LNCaP clone FGC (cell line): Measurements from ENCODE around the gene NRCAM.

ENCODE experiments used
- DNase-seq: peaks from one replicate; pipeline ENCODE4 v3.0.0-alpha.2; 2011; ENCODE audit warnings: low read depth
- H3K4me3 ChIP-seq: 2 replicates; pipeline ENCODE4 v1.5.1; 2011; ENCODE audit warnings: mild to moderate bottlenecking, low read depth, low read length, control low read depth
- CTCF ChIP-seq: IDR thresholded peaks from 2 replicates; pipeline ENCODE4 v1.5.1; 2012; ENCODE audit warnings: mild to moderate bottlenecking; ENCODE audit not compliant: control insufficient read depth, insufficient read depth; ENCODE audit errors: extremely low read depth

The NRCAM gene

GRCh38 chr7:108413782-108414492 is 42.3 kb downstream of the NRCAM start:
- no peak for TF ChIP-seq CTCF
- no peak for DNase-seq

GRCh38 chr7:108413337-108413736 is 42.9 kb downstream of the NRCAM start:
- H3K4me3 ChIP-seq, result no peak overlapping the region
- no peak for TF ChIP-seq CTCF

More at GRCh38 chr7:108413782-108414492, 42.3 kb downstream of the NRCAM start:
- no peak overlapping the region for H3K4me3 ChIP-seq

GRCh38 chr7:108409146-108409545 is 47.1 kb downstream of the NRCAM start:
- H3K4me3 ChIP-seq, result no peak overlapping the region
- no peak for TF ChIP-seq CTCF
- no peak for DNase-seq

More at GRCh38 chr7:108413337-108413736, 42.9 kb downstream of the NRCAM start:
- DNase-seq, result no peak

- H3K4me3 ChIP-seq, result no peak overlapping the region
- no peak for TF ChIP-seq CTCF
- no peak for DNase-seq
These were observed 47.8 kb downstream of the NRCAM start for GRCh38 chr7:108408296-108408991.

- no peak for TF ChIP-seq CTCF
- no peak for DNase-seq
- no peak overlapping the region for H3K4me3 ChIP-seq
These were observed 48.6 kb downstream of the NRCAM start for GRCh38 chr7:108407676-108408075.

- TF ChIP-seq CTCF, result no peak
- no peak overlapping the region for H3K4me3 ChIP-seq
- DNase-seq, result no peak
These were observed 49.9 kb downstream of the NRCAM start for GRCh38 chr7:108406222-108406890.
